Measurements from ENCODE around the gene ANO10. TPM values are rescaled to one million over a fixed set of nuclear protein-coding genes. Genes with fewer than 3 reads are reported as not detected.

ANO10 gene
- total RNA-seq, 1 donor from 2014 or later = 56.9 TPM

GRCh38 chr3:43348852-43349574 is 272.8 kb downstream of the ANO10 start:
- H3K9me3 Mint-ChIP-seq (ENCODE audit: low read depth) = peaks cover 30% of the 10 kb centered on the region
- H3K27me3 Mint-ChIP-seq (ENCODE audit: low read depth) = no peaks in the 10 kb centered on the region
- no peak for DNase-seq (ENCODE audit: low spot score)
- peak; percentile 26 for TF ChIP-seq CTCF (IDR thresholded peaks at IDR 0.05)
- no peak overlapping the region for H3K27ac Mint-ChIP-seq (ENCODE audit: unreplicated experiment)
- H3K36me3 Mint-ChIP-seq (ENCODE audit: low read depth) = peaks cover 47% of the 10 kb centered on the region
- no peak overlapping the region for H3K4me3 Mint-ChIP-seq (ENCODE audit: unreplicated experiment)
- H3K4me1 Mint-ChIP-seq (ENCODE audit: low read depth) = peaks cover 11% of the 10 kb centered on the region

GRCh38 chr3:43348350-43348749 is 273.5 kb downstream of the ANO10 start:
- H3K27ac Mint-ChIP-seq (ENCODE audit: unreplicated experiment) = no peak overlapping the region
- no peak for DNase-seq (ENCODE audit: low spot score)
- no peak for TF ChIP-seq CTCF (IDR thresholded peaks at IDR 0.05)
- H3K27me3 Mint-ChIP-seq (ENCODE audit: low read depth) = no peaks in the 10 kb centered on the region
- H3K36me3 Mint-ChIP-seq (ENCODE audit: low read depth) = peaks cover 48% of the 10 kb centered on the region
- peaks cover 11% of the 10 kb centered on the region for H3K4me1 Mint-ChIP-seq (ENCODE audit: low read depth)
- H3K4me3 Mint-ChIP-seq (ENCODE audit: unreplicated experiment) = no peak overlapping the region
- H3K9me3 Mint-ChIP-seq (ENCODE audit: low read depth) = peaks cover 23% of the 10 kb centered on the region

- Mint-ChIP-seq H3K27me3 (ENCODE audit: low read depth) (no peaks in the 10 kb centered on the region), H3K4me1 (ENCODE audit: low read depth) (peaks cover 11% of the 10 kb centered on the region), H3K9me3 (ENCODE audit: low read depth) (peaks cover 19% of the 10 kb centered on the region), H3K4me3 (ENCODE audit: unreplicated experiment) (no peak overlapping the region), H3K27ac (ENCODE audit: unreplicated experiment) (no peak overlapping the region), H3K36me3 (ENCODE audit: low read depth) (peaks cover 46% of the 10 kb centered on the region)
- no peak for TF ChIP-seq CTCF (IDR thresholded peaks at IDR 0.05)
- DNase-seq (ENCODE audit: low spot score) = no peak
Measured at GRCh38 chr3:43347774-43348173, 274.0 kb downstream of the ANO10 start.

GRCh38 chr3:43346978-43347749 is 274.6 kb downstream of the ANO10 start:
- no peaks in the 10 kb centered on the region for H3K27me3 Mint-ChIP-seq (ENCODE audit: low read depth)
- peaks cover 11% of the 10 kb centered on the region for H3K4me1 Mint-ChIP-seq (ENCODE audit: low read depth)
- peaks cover 46% of the 10 kb centered on the region for H3K36me3 Mint-ChIP-seq (ENCODE audit: low read depth)
- no peak overlapping the region for H3K4me3 Mint-ChIP-seq (ENCODE audit: unreplicated experiment)
- TF ChIP-seq CTCF (IDR thresholded peaks at IDR 0.05) = no peak
- no peak overlapping the region for H3K27ac Mint-ChIP-seq (ENCODE audit: unreplicated experiment)
- H3K9me3 Mint-ChIP-seq (ENCODE audit: low read depth) = peaks cover 13% of the 10 kb centered on the region
- DNase-seq (ENCODE audit: low spot score) = no peak

- Mint-ChIP-seq H3K9me3 (ENCODE audit: low read depth) (peaks cover under 1% of the 10 kb centered on the region), H3K4me3 (ENCODE audit: unreplicated experiment) (no peak overlapping the region), H3K4me1 (ENCODE audit: low read depth) (peaks cover 11% of the 10 kb centered on the region), H3K27me3 (ENCODE audit: low read depth) (no peaks in the 10 kb centered on the region), H3K27ac (ENCODE audit: unreplicated experiment) (peak overlapping the region; percentile 65), H3K36me3 (ENCODE audit: low read depth) (peaks cover 39% of the 10 kb centered on the region)
- DNase-seq (ENCODE audit: low spot score) = no peak
- no peak for TF ChIP-seq CTCF (IDR thresholded peaks at IDR 0.05)
Measured at GRCh38 chr3:43345877-43346276, 275.9 kb downstream of the ANO10 start.
